Measurements from ENCODE around the gene CUX1. TPM values are rescaled to one million over a fixed set of nuclear protein-coding genes. Genes with fewer than 3 reads are reported as not detected.
A peak's percentile ranks its signal among the peaks of the same experiment; 100 is the strongest.

CUX1 gene
- total RNA-seq, 1 experiment from 2014 or later = 64.3 TPM

DNA sequence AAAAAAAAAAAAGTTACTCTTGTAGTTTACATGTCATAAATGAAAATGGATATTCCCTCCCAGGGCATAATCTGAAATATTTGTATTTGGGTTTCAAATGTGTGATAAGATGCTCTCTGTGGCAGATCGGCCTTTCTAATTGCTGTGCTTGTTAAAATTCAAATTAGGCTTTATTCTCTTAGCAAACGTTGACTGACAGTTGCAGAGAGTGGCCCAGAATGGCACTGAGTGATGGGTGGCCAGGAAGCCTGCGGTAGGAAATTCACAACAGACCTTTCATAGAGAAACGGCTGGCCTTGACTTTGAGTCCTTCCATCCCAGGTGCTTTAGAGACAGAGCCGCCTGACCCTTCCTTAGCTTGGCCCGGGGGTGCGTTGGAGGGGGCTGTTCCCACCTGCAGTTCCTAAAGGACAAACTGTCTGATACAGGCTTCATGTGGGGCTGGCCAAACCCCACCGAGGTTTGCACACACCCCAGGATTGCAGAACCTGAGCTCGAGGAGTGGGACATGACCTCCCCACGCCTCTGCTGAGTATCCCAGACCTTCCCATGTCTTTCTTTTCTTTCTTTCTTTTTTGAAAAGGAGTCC is 152.7 kb downstream of the CUX1 start:
- POLR2A ChIA-PET = no interaction called here
- H3K4me1 Mint-ChIP-seq = peaks cover 39% of the 10 kb centered on the region
- H3K4me3 Mint-ChIP-seq = no peak overlapping the region
- no peaks in the 10 kb centered on the region for H3K27me3 Mint-ChIP-seq (ENCODE audit: low read depth)
- peaks cover 4% of the 10 kb centered on the region; the same call in 1 of the 2 replicates for H3K36me3 Mint-ChIP-seq
- H3K9me3 Mint-ChIP-seq = peaks cover 7% of the 10 kb centered on the region; the same call in 1 of the 2 replicates
- DNase-seq (ENCODE audit: low spot score) (no peak), ATAC-seq (no peak; the same call in none of the 2 replicates)
- TF ChIP-seq, protein P1, sequence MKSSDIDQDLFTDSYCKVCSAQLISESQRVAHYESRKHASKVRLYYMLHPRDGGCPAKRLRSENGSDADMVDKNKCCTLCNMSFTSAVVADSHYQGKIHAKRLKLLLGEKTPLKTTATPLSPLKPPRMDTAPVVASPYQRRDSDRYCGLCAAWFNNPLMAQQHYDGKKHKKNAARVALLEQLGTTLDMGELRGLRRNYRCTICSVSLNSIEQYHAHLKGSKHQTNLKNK (CRISPR knock-in tag; IDR thresholded peaks at IDR 0.05) = no peak
- TF ChIP-seq GRHL2 (CRISPR knock-in tag; IDR thresholded peaks at IDR 0.05; ENCODE audit: insufficient replicate concordance, severe bottlenecking) = no peak
- TF ChIP-seq HMGA2 (CRISPR knock-in tag; IDR thresholded peaks at IDR 0.05) = no peak
- TF ChIP-seq SMAD4 (CRISPR knock-in tag; IDR thresholded peaks at IDR 0.05) = no peak
- no peak for TF ChIP-seq EMX1 (CRISPR knock-in tag; IDR thresholded peaks at IDR 0.05)
- TF ChIP-seq TCF7 (CRISPR knock-in tag; IDR thresholded peaks at IDR 0.05; ENCODE audit: low read depth) = no peak
- TF ChIP-seq SOX15 (CRISPR knock-in tag; IDR thresholded peaks at IDR 0.05) = no peak
- TF ChIP-seq ETV6 (CRISPR knock-in tag; IDR thresholded peaks at IDR 0.05) = no peak
- TF ChIP-seq, protein P2, sequence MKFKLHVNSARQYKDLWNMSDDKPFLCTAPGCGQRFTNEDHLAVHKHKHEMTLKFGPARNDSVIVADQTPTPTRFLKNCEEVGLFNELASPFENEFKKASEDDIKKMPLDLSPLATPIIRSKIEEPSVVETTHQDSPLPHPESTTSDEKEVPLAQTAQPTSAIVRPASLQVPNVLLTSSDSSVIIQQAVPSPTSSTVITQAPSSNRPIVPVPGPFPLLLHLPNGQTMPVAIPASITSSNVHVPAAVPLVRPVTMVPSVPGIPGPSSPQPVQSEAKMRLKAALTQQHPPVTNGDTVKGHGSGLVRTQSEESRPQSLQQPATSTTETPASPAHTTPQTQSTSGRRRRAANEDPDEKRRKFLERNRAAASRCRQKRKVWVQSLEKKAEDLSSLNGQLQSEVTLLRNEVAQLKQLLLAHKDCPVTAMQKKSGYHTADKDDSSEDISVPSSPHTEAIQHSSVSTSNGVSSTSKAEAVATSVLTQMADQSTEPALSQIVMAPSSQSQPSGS (CRISPR knock-in tag; IDR thresholded peaks at IDR 0.05; ENCODE audit: borderline replicate concordance, low read depth) = no peak
- CTCF ChIA-PET = no interaction called here
- H3K27ac Mint-ChIP-seq = peak overlapping the region; percentile 80

- ChIA-PET POLR2A (no interaction called here), CTCF (no interaction called here)
- H3K4me3 Mint-ChIP-seq = no peak overlapping the region
- H3K36me3 Mint-ChIP-seq = peaks cover 4% of the 10 kb centered on the region; the same call in 1 of the 2 replicates
- peak overlapping the region; percentile 71 for H3K27ac Mint-ChIP-seq
- peaks cover 7% of the 10 kb centered on the region; the same call in 1 of the 2 replicates for H3K9me3 Mint-ChIP-seq
- no peak for ATAC-seq
- TF ChIP-seq, protein P3, sequence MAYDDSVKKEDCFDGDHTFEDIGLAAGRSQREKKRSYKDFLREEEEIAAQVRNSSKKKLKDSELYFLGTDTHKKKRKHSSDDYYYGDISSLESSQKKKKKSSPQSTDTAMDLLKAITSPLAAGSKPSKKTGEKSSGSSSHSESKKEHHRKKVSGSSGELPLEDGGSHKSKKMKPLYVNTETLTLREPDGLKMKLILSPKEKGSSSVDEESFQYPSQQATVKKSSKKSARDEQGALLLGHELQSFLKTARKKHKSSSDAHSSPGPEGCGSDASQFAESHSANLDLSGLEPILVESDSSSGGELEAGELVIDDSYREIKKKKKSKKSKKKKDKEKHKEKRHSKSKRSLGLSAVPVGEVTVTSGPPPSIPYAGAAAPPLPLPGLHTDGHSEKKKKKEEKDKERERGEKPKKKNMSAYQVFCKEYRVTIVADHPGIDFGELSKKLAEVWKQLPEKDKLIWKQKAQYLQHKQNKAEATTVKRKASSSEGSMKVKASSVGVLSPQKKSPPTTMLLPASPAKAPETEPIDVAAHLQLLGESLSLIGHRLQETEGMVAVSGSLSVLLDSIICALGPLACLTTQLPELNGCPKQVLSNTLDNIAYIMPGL (CRISPR knock-in tag; IDR thresholded peaks at IDR 0.05) = no peak
- TF ChIP-seq, protein P4, sequence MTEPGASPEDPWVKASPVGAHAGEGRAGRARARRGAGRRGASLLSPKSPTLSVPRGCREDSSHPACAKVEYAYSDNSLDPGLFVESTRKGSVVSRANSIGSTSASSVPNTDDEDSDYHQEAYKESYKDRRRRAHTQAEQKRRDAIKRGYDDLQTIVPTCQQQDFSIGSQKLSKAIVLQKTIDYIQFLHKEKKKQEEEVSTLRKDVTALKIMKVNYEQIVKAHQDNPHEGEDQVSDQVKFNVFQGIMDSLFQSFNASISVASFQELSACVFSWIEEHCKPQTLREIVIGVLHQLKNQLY (CRISPR knock-in tag; IDR thresholded peaks at IDR 0.05) = no peak
- TF ChIP-seq, protein P5, sequence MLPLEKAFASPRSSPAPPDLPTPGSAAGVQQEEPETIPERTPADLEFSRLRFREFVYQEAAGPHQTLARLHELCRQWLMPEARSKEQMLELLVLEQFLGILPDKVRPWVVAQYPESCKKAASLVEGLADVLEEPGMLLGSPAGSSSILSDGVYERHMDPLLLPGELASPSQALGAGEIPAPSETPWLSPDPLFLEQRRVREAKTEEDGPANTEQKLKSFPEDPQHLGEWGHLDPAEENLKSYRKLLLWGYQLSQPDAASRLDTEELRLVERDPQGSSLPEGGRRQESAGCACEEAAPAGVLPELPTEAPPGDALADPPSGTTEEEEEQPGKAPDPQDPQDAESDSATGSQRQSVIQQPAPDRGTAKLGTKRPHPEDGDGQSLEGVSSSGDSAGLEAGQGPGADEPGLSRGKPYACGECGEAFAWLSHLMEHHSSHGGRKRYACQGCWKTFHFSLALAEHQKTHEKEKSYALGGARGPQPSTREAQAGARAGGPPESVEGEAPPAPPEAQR (CRISPR knock-in tag; IDR thresholded peaks at IDR 0.05) = no peak
- TF ChIP-seq ATF6 (CRISPR knock-in tag; IDR thresholded peaks at IDR 0.05) (no peak), FOXP1 (CRISPR knock-in tag; IDR thresholded peaks at IDR 0.05; ENCODE audit: borderline replicate concordance) (no peak), FOXJ3 (CRISPR knock-in tag; IDR thresholded peaks at IDR 0.05; ENCODE audit: borderline replicate concordance) (no peak), OVOL2 (CRISPR knock-in tag; IDR thresholded peaks at IDR 0.05; ENCODE audit: borderline replicate concordance) (no peak), NR1H2 (CRISPR knock-in tag; IDR thresholded peaks at IDR 0.05) (no peak), KAT7 (CRISPR knock-in tag; IDR thresholded peaks at IDR 0.05; ENCODE audit: borderline replicate concordance) (no peak), SMAD4 (CRISPR knock-in tag; IDR thresholded peaks at IDR 0.05) (no peak), PRRX2 (CRISPR knock-in tag; IDR thresholded peaks at IDR 0.05) (no peak), RORB (CRISPR knock-in tag; IDR thresholded peaks at IDR 0.05) (no peak)
- TF ChIP-seq, protein P6, sequence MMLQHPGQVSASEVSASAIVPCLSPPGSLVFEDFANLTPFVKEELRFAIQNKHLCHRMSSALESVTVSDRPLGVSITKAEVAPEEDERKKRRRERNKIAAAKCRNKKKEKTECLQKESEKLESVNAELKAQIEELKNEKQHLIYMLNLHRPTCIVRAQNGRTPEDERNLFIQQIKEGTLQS (CRISPR knock-in tag; conservative IDR thresholded peaks at IDR 0.05) = no peak
- TF ChIP-seq, protein P1 (CRISPR knock-in tag; IDR thresholded peaks at IDR 0.05) = no peak
- TF ChIP-seq, protein P7, sequence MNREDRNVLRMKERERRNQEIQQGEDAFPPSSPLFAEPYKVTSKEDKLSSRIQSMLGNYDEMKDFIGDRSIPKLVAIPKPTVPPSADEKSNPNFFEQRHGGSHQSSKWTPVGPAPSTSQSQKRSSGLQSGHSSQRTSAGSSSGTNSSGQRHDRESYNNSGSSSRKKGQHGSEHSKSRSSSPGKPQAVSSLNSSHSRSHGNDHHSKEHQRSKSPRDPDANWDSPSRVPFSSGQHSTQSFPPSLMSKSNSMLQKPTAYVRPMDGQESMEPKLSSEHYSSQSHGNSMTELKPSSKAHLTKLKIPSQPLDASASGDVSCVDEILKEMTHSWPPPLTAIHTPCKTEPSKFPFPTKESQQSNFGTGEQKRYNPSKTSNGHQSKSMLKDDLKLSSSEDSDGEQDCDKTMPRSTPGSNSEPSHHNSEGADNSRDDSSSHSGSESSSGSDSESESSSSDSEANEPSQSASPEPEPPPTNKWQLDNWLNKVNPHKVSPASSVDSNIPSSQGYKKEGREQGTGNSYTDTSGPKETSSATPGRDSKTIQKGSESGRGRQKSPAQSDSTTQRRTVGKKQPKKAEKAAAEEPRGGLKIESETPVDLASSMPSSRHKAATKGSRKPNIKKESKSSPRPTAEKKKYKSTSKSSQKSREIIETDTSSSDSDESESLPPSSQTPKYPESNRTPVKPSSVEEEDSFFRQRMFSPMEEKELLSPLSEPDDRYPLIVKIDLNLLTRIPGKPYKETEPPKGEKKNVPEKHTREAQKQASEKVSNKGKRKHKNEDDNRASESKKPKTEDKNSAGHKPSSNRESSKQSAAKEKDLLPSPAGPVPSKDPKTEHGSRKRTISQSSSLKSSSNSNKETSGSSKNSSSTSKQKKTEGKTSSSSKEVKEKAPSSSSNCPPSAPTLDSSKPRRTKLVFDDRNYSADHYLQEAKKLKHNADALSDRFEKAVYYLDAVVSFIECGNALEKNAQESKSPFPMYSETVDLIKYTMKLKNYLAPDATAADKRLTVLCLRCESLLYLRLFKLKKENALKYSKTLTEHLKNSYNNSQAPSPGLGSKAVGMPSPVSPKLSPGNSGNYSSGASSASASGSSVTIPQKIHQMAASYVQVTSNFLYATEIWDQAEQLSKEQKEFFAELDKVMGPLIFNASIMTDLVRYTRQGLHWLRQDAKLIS (CRISPR knock-in tag; IDR thresholded peaks at IDR 0.05; ENCODE audit: borderline replicate concordance) = no peak
- H3K27me3 Mint-ChIP-seq (ENCODE audit: low read depth) = no peaks in the 10 kb centered on the region
- H3K4me1 Mint-ChIP-seq = peaks cover 41% of the 10 kb centered on the region
- no peak for DNase-seq (ENCODE audit: low spot score)
Measured at GRCh38 chr7:101970801-101971200, 153.4 kb downstream of the CUX1 start.
